SK-N-SH (cell line): ENCODE measurements around the gene ART4. TPM values are rescaled to one million over a fixed set of nuclear protein-coding genes. Genes with fewer than 3 reads are reported as not detected.

ENCODE experiments used
- CTCF ChIA-PET: fragments of 300-600, 350-600 bp; formaldehyde crosslinking; extraction: SDS; loops from one replicate; lab custom pipeline; 2021; lab: Yijun Ruan, JAX
- POLR2A ChIA-PET: fragments of 350-600 bp; sonication (Branson Sonifier 250); formaldehyde crosslinking; extraction: SDS; loops from one replicate; lab custom pipeline; 2020; ENCODE audit warnings: antibody characterized with exemption, inconsistent platforms; lab: Yijun Ruan, JAX
- DNase-seq: peaks from one replicate; pipeline ENCODE4 v3.0.0; 2012
- H2AFZ ChIP-seq: fragments of 200-600 bp; sonication (generic); 2 replicates; pipeline ENCODE4 v1.8.1; 2016; ENCODE audit warnings: antibody characterized with exemption, mild to moderate bottlenecking, low read depth
- H3F3A ChIP-seq: fragments of 200-600 bp; sonication (generic); replicated peaks from 2 replicates; pipeline ENCODE3; 2016; ENCODE audit warnings: antibody characterized with exemption, mild to moderate bottlenecking; ENCODE audit not compliant: insufficient read depth
- H3K27ac ChIP-seq, 2 experiments: fragments of 200-500 bp in 1 of 2; fragments of 200-600 bp in 1 of 2; sonication (Bioruptor generic) in 1 of 2; sonication (generic), shearing (Covaris generic) in 1 of 2; 2 replicates each; pipeline versions ENCODE4 v1.5.1 to v1.6.1; 2014 to 2016; ENCODE audit warnings: low read depth in 2 of 2, inconsistent platforms in 1 of 2, low read length in 1 of 2, mild to moderate bottlenecking in 1 of 2, mixed read lengths in 1 of 2
- H3K27me3 ChIP-seq: fragments of 200-600 bp; sonication (generic), shearing (Covaris generic); 2 replicates; pipeline ENCODE4 v1.6.1; 2016; ENCODE audit warnings: mixed run types; ENCODE audit not compliant: insufficient read depth
- H3K36me3 ChIP-seq, 2 experiments: fragments of 200-500 bp in 1 of 2; fragments of 200-600 bp in 1 of 2; sonication (Bioruptor generic) in 1 of 2; sonication (generic) in 1 of 2; replicated peaks in 1 of 2; 2 replicates each; pipeline versions ENCODE3 to v1.5.1; 2014 to 2016; ENCODE audit warnings: low read length in 1 of 2, mild to moderate bottlenecking in 1 of 2; ENCODE audit not compliant: insufficient read depth in 2 of 2, control insufficient read depth in 1 of 2
- H3K4me1 ChIP-seq, 2 experiments: fragments of 200-500 bp in 1 of 2; fragments of 200-600 bp in 1 of 2; sonication (Bioruptor generic) in 1 of 2; sonication (generic), shearing (Covaris generic) in 1 of 2; 2 replicates each; pipeline versions ENCODE4 v1.5.1 to v1.6.1; 2014 to 2016; ENCODE audit warnings: low read depth in 1 of 2, low read length in 1 of 2, mixed run types in 1 of 2; ENCODE audit not compliant: insufficient read depth in 2 of 2, control insufficient read depth in 1 of 2
- H3K4me2 ChIP-seq: fragments of 200-600 bp; sonication (generic), shearing (Covaris generic); 2 replicates; pipeline ENCODE4 v1.6.1; 2017; ENCODE audit warnings: mixed run types
- H3K4me3 ChIP-seq, 2 experiments: fragments of 200-500 bp in 1 of 2; fragments of 200-600 bp in 1 of 2; sonication (Bioruptor generic) in 1 of 2; sonication (generic), shearing (Covaris generic) in 1 of 2; 2 replicates each; pipeline versions ENCODE4 v1.5.1 to v1.8.1; 2014 to 2016; ENCODE audit warnings: low read depth in 2 of 2, inconsistent platforms in 1 of 2, low read length in 1 of 2, mild to moderate bottlenecking in 1 of 2, mixed read lengths in 1 of 2, moderate library complexity in 1 of 2
- H3K79me2 ChIP-seq: fragments of 200-600 bp; sonication (generic); 2 replicates; pipeline ENCODE4 v1.8.1; 2017; ENCODE audit warnings: mild to moderate bottlenecking; ENCODE audit not compliant: insufficient read depth
- H3K9ac ChIP-seq: fragments of 200-600 bp; sonication (generic); 2 replicates; pipeline ENCODE4 v1.6.1; 2017; ENCODE audit warnings: mixed run types
- H3K9me2 ChIP-seq: fragments of 200-600 bp; sonication (generic); 2 replicates; pipeline ENCODE4 v1.6.1; 2017; ENCODE audit warnings: mixed run types
- H3K9me3 ChIP-seq: fragments of 200-600 bp; sonication (generic); 2 replicates; pipeline ENCODE4 v1.6.1; 2017; ENCODE audit warnings: mixed run types, mild to moderate bottlenecking, moderate library complexity
- H4K20me1 ChIP-seq: fragments of 200-600 bp; sonication (generic); 2 replicates; pipeline ENCODE4 v1.6.1; 2017; ENCODE audit warnings: mild to moderate bottlenecking, mixed run types; ENCODE audit not compliant: insufficient read depth
- ELF1 ChIP-seq: IDR thresholded peaks from 2 replicates; pipeline ENCODE4 v1.4.0; 2012
- EP300 ChIP-seq, 2 experiments: IDR thresholded peaks; 2 replicates each; pipeline versions ENCODE4 v1.4.0 to v1.6.1; 2012; ENCODE audit warnings: borderline replicate concordance in 1 of 2, low read depth in 1 of 2, low read length in 1 of 2
- EZH2phosphoT487 ChIP-seq: fragments of 200-600 bp; sonication (generic); IDR thresholded peaks from 2 replicates; pipeline ENCODE4 v1.6.1; 2017; ENCODE audit warnings: low read depth, mixed run types, mild to moderate bottlenecking, antibody characterized with exemption, moderate library complexity, borderline replicate concordance
- FOXM1 ChIP-seq: IDR thresholded peaks from 2 replicates; pipeline ENCODE4 v1.4.0; 2012; ENCODE audit warnings: low read depth, mild to moderate bottlenecking
- GABPA ChIP-seq: IDR thresholded peaks from 2 replicates; pipeline ENCODE4 v1.4.0; 2012; ENCODE audit warnings: low read depth, mild to moderate bottlenecking
- MEF2A ChIP-seq: IDR thresholded peaks from 2 replicates; pipeline ENCODE4 v1.4.0; 2012; ENCODE audit warnings: low read depth, borderline replicate concordance
- MXI1 ChIP-seq: IDR thresholded peaks from 2 replicates; pipeline ENCODE4 v1.6.1; 2012; ENCODE audit warnings: mild to moderate bottlenecking, low read depth, low read length, improper control_type of control experiment
- NFIC ChIP-seq: IDR thresholded peaks from 2 replicates; pipeline ENCODE4 v1.4.0; 2012; ENCODE audit warnings: borderline replicate concordance
- NRF1 ChIP-seq: IDR thresholded peaks from 2 replicates; pipeline ENCODE4 v1.6.1; 2012; ENCODE audit warnings: low read depth, mild to moderate bottlenecking, low read length
- POLR2AphosphoS5 ChIP-seq: IDR thresholded peaks from 2 replicates; pipeline ENCODE4 v1.6.1; 2012; ENCODE audit warnings: low read depth, low read length
- RFX5 ChIP-seq: IDR thresholded peaks from 2 replicates; pipeline ENCODE4 v1.6.1; 2012; ENCODE audit warnings: mild to moderate bottlenecking, improper control_type of control experiment, low read length
- SIN3A ChIP-seq: IDR thresholded peaks from 2 replicates; pipeline ENCODE4 v1.6.1; 2012; ENCODE audit warnings: low read depth, mild to moderate bottlenecking, low read length, moderate library complexity, borderline replicate concordance
- SMC3 ChIP-seq: IDR thresholded peaks from 2 replicates; pipeline ENCODE4 v1.6.1; 2012; ENCODE audit warnings: low read depth, low read length, improper control_type of control experiment
- TCF12 ChIP-seq: IDR thresholded peaks from 2 replicates; pipeline ENCODE4 v1.4.0; 2012
- TEAD4 ChIP-seq: IDR thresholded peaks from 2 replicates; pipeline ENCODE4 v1.4.0; 2012; ENCODE audit warnings: mild to moderate bottlenecking, borderline replicate concordance; ENCODE audit not compliant: insufficient read depth
- YY1 ChIP-seq: IDR thresholded peaks from 2 replicates; pipeline ENCODE4 v1.4.0; 2012; ENCODE audit warnings: low read depth, mild to moderate bottlenecking
- WGBS: methylation state at CpG from one replicate; pipeline ENCODE4 v1.1.6; 2017; ENCODE audit warnings: low lambda C conversion rate; 5-methylcytosine and 5-hydroxymethylcytosine counted together
- polyA plus RNA-seq, 3 experiments: library from polyadenylated mRNA; depleted of rRNA; stranded (reverse); fragments of >200 nt; gene quantifications; 2 replicates each; pipeline ENCODE4 v1.2.3, GENCODE V29; 2012
- TF ChIP-seq, protein P1 (sequence below): IDR thresholded peaks from 2 replicates; pipeline ENCODE4 v1.4.0; 2012; ENCODE audit warnings: low read depth
- TF ChIP-seq, protein P2 (sequence below): IDR thresholded peaks from 2 replicates; pipeline ENCODE4; 2012
- TF ChIP-seq, protein P3 (sequence below): fragments of 200-600 bp; sonication (generic); IDR thresholded peaks from 2 replicates; pipeline ENCODE4 v1.6.1; 2017; ENCODE audit warnings: antibody characterized with exemption, mild to moderate bottlenecking, moderate library complexity
- TF ChIP-seq, protein P4 (sequence below): IDR thresholded peaks from 2 replicates; pipeline ENCODE4 v1.6.1; 2012; ENCODE audit warnings: mild to moderate bottlenecking, low read depth, low read length, moderate library complexity

Gene ART4
- polyA plus RNA-seq, 1 of the 3 experiments (the other 2 are of a cell fraction), result not detected

DNA sequence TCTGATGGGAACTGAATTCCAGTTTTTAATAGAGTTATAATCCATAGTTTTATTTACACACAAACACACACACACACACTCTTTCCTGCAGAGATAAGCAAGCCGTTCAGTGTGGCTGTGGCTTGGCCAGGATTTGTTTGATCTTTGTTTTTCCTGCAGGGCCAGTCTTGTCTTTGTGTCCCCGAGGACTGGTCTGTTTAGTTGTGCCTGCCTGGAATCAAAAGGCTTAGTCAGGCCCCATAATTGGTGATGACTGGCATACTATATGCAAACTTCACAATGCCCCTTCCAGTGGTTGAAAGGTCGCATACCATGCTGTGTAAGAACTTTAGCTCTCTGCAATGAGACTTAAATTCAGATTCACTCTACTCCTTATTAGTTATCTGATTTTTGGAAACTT is 66.1 kb downstream of the ART4 start:
- POLR2A ChIA-PET, result no interaction called here
- H3K4me2 ChIP-seq, result no peak overlapping the region
- no peaks in the 10 kb centered on the region for H3K27me3 ChIP-seq
- no peak overlapping the region for H3K9ac ChIP-seq
- CTCF ChIA-PET, result interaction anchor here (1.2 kb wide), 1 partner anchor 25 kb away, joined by 3 read pairs; no protein-coding TSS in a partner anchor
- peaks cover 26% of the 10 kb centered on the region for H3K79me2 ChIP-seq
- H3K9me2 ChIP-seq, result no peaks in the 10 kb centered on the region
- H3K36me3 ChIP-seq, result no peaks in the 10 kb centered on the region
- no peaks in the 10 kb centered on the region for H4K20me1 ChIP-seq
- H3K27ac ChIP-seq, result no peak overlapping the region
- TF ChIP-seq, protein P1, sequence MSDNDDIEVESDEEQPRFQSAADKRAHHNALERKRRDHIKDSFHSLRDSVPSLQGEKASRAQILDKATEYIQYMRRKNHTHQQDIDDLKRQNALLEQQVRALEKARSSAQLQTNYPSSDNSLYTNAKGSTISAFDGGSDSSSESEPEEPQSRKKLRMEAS, result no peak
- no peak for TF ChIP-seq TEAD4
- no peak for TF ChIP-seq SMC3
- TF ChIP-seq SIN3A, result no peak
- no peak for TF ChIP-seq NFIC
- TF ChIP-seq POLR2AphosphoS5, result no peak
- TF ChIP-seq, protein P2, sequence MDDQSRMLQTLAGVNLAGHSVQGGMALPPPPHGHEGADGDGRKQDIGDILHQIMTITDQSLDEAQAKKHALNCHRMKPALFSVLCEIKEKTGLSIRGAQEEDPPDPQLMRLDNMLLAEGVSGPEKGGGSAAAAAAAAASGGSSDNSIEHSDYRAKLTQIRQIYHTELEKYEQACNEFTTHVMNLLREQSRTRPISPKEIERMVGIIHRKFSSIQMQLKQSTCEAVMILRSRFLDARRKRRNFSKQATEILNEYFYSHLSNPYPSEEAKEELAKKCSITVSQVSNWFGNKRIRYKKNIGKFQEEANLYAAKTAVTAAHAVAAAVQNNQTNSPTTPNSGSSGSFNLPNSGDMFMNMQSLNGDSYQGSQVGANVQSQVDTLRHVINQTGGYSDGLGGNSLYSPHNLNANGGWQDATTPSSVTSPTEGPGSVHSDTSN, result no peak
- TF ChIP-seq EP300 (IDR thresholded peaks at IDR 0.05; ENCODE audit: borderline replicate concordance in 1 of 2, low read depth in 1 of 2, low read length in 1 of 2), result no peak
- no peak for TF ChIP-seq MXI1
- TF ChIP-seq ELF1, result no peak
- TF ChIP-seq FOXM1, result no peak
- no peak for TF ChIP-seq TCF12
- no peak for TF ChIP-seq MEF2A
- no peak for TF ChIP-seq NRF1
- TF ChIP-seq, protein P3, sequence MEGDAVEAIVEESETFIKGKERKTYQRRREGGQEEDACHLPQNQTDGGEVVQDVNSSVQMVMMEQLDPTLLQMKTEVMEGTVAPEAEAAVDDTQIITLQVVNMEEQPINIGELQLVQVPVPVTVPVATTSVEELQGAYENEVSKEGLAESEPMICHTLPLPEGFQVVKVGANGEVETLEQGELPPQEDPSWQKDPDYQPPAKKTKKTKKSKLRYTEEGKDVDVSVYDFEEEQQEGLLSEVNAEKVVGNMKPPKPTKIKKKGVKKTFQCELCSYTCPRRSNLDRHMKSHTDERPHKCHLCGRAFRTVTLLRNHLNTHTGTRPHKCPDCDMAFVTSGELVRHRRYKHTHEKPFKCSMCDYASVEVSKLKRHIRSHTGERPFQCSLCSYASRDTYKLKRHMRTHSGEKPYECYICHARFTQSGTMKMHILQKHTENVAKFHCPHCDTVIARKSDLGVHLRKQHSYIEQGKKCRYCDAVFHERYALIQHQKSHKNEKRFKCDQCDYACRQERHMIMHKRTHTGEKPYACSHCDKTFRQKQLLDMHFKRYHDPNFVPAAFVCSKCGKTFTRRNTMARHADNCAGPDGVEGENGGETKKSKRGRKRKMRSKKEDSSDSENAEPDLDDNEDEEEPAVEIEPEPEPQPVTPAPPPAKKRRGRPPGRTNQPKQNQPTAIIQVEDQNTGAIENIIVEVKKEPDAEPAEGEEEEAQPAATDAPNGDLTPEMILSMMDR, result no peak
- TF ChIP-seq GABPA, result no peak
- TF ChIP-seq RFX5, result no peak
- no peak for TF ChIP-seq YY1
- TF ChIP-seq, protein P4, sequence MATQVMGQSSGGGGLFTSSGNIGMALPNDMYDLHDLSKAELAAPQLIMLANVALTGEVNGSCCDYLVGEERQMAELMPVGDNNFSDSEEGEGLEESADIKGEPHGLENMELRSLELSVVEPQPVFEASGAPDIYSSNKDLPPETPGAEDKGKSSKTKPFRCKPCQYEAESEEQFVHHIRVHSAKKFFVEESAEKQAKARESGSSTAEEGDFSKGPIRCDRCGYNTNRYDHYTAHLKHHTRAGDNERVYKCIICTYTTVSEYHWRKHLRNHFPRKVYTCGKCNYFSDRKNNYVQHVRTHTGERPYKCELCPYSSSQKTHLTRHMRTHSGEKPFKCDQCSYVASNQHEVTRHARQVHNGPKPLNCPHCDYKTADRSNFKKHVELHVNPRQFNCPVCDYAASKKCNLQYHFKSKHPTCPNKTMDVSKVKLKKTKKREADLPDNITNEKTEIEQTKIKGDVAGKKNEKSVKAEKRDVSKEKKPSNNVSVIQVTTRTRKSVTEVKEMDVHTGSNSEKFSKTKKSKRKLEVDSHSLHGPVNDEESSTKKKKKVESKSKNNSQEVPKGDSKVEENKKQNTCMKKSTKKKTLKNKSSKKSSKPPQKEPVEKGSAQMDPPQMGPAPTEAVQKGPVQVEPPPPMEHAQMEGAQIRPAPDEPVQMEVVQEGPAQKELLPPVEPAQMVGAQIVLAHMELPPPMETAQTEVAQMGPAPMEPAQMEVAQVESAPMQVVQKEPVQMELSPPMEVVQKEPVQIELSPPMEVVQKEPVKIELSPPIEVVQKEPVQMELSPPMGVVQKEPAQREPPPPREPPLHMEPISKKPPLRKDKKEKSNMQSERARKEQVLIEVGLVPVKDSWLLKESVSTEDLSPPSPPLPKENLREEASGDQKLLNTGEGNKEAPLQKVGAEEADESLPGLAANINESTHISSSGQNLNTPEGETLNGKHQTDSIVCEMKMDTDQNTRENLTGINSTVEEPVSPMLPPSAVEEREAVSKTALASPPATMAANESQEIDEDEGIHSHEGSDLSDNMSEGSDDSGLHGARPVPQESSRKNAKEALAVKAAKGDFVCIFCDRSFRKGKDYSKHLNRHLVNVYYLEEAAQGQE, result no peak
- TF ChIP-seq EZH2phosphoT487, result no peak
- TF ChIP-seq, all 33 proteins: peak for 0
- Histone ChIP-seq H3K4me1 (no peaks in the 10 kb centered on the region; a peak in 2 of 4 replicates), H2AFZ (no peak overlapping the region), H3K4me3 (no peak overlapping the region), H3K9me3 (no peaks in the 10 kb centered on the region), H3F3A (peaks cover 17% of the 10 kb centered on the region)
- no peak for DNase-seq
- 44% methylated on average over 3 of the region's 3 CpGs for WGBS
